Coronary artery (tissue), 2 donors: ENCODE results near the gene PFKFB2.

Experiments used
- DNase-seq: peaks from one replicate; pipeline ENCODE4 v3.0.0-alpha.2; 2017; ENCODE audit warnings: low spot score
- H3K27ac ChIP-seq, 2 donors: fragments of 200-600 bp; sonication (generic); one replicate each; pipeline ENCODE4 v1.5.1; 2016 to 2019
- H3K4me3 ChIP-seq: fragments of 200-600 bp; sonication (generic); 2 replicates; pipeline ENCODE4 v1.5.1; 2016; ENCODE audit warnings: mild to moderate bottlenecking, moderate library complexity
- CTCF ChIP-seq: fragments of 200-600 bp; sonication (generic); IDR thresholded peaks from one replicate; pipeline ENCODE4 v1.5.1; 2019; ENCODE audit warnings: antibody characterized with exemption

Gene PFKFB2

GRCh38 chr1:207027921-207028320 is 25.2 kb upstream of the PFKFB2 start:
- no peak for DNase-seq
- Histone ChIP-seq H3K27ac (no peak overlapping the region), H3K4me3 (no peak overlapping the region)
- TF ChIP-seq CTCF, result no peak

- Histone ChIP-seq H3K27ac (no peak overlapping the region), H3K4me3 (no peak overlapping the region)
- DNase-seq, result no peak
- TF ChIP-seq CTCF, result no peak
Measured at GRCh38 chr1:207028884-207029650, 24.0 kb upstream of the PFKFB2 start.

- Histone ChIP-seq H3K27ac (no peak overlapping the region), H3K4me3 (no peak overlapping the region)
- no peak for TF ChIP-seq CTCF
- no peak for DNase-seq
Measured at GRCh38 chr1:207029701-207030521, 23.2 kb upstream of the PFKFB2 start.

GRCh38 chr1:207030522-207031009 is 22.5 kb upstream of the PFKFB2 start:
- TF ChIP-seq CTCF, result no peak
- no peak overlapping the region for H3K4me3 ChIP-seq
- no peak overlapping the region for H3K27ac ChIP-seq
- no peak for DNase-seq

- Histone ChIP-seq H3K4me3 (no peak overlapping the region), H3K27ac (no peak overlapping the region)
- TF ChIP-seq CTCF, result no peak
- no peak for DNase-seq
Measured at GRCh38 chr1:207031016-207031415, 22.1 kb upstream of the PFKFB2 start.

GRCh38 chr1:207031632-207032264 is 21.3 kb upstream of the PFKFB2 start:
- no peak overlapping the region for H3K27ac ChIP-seq
- H3K4me3 ChIP-seq, result no peak overlapping the region
- no peak for TF ChIP-seq CTCF
- DNase-seq, result no peak
